Eye (tissue), 1 donor: Measurements from ENCODE around the gene CCDC82.
"Not testable (repeated sequence)": the region's sequence is repeated elsewhere in the genome, so short reads cannot be mapped to it uniquely, and the experiment has no call there.

Experiments
- DNase-seq: peaks from one replicate; pipeline ENCODE4 v3.0.0-alpha.2; 2015

Gene CCDC82

GRCh38 chr11:96389720-96390487, at the start of gene CCDC82, which contains the start of gene JRKL:
CCDC82 (minus strand) TSS chr11:96389912; CDS start chr11:96384747, 5,165 bp downstream.
JRKL (plus strand) TSS chr11:96390013; CDS start chr11:96390650, 637 bp downstream.
- DNase-seq: peak; percentile 99

DNA sequence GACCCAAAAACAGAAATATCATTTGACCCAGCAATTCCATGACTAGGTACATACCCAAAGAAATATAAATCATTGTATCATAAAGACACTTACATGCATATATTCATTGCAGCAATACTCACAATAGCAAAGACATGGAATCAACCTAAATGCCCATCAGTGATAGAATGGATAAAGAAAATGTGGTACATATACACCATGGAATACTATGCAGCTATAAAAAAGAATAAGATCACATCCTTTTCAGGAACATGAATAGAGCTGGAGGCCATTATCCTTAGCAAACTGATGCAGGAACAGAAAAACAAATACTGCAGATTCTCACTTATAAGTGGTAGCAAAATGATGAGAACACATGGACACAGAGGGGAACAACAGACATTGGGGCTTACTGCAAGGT, 42.9 kb upstream of the CCDC82 start:
- DNase-seq: not testable (repeated sequence)

DNA sequence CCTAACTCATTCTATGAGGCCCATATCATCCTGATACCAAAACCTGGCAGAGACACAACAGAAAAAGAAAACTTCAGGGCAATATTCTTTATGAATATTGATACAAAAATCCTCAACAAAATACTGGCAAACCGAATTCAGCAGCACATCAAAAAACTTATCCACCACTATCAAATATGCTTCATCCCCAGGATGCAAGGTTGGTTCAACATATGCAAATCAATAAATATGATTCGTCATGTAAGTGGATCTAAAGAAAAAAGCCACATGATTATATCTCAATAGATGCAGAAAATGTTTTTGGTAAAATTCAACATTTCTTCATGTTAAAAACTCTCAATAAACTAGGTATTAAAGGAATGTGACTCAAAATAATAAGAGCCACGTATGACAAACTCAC, 41.0 kb upstream of the CCDC82 start:
- DNase-seq: no peak

DNA sequence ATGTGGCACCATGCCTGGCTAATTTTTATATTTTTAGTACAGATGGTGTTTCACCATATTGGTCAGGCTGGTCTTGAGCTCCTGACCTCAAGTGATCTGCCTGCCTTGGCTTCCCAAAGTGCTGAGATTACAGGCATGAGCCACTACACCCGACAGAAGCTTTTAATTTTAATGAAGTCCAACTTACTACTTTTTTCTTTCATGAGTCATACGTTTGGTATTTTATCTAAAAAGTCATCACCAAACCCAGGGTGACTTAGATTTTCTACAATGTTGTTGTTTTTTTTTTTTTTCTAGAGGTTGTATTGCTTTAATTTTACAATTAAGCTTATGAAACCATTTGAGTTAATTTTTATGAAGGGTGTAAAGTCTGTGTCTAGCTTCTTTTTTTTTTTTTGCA, 35.0 kb upstream of the CCDC82 start:
- DNase-seq: no peak

GRCh38 chr11:96413408-96413807, 23.7 kb upstream of the CCDC82 start:
- no peak for DNase-seq

GRCh38 chr11:96412761-96413381, 23.2 kb upstream of the CCDC82 start:
- no peak for DNase-seq

DNA sequence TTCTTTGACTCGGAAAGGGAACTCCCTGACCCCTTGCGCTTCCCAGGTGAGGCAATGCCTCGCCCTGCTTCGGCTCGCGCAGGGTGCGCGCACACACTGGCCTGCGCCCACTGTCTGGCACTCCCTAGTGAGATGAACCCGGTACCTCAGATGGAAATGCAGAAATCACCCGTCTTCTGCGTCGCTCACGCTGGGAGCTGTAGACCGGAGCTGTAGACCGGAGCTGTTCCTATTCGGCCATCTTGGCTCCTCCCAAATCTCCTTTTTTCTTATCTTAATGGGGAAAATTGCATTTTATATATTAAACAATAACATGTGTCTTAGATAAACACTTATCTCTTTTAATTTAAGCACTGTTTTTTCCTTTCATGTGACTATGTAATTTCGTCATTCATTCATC, 21.7 kb upstream of the CCDC82 start:
- DNase-seq: not testable (repeated sequence)

- DNase-seq: no peak
Measured at GRCh38 chr11:96400697-96401096, 11.0 kb upstream of the CCDC82 start.

DNA sequence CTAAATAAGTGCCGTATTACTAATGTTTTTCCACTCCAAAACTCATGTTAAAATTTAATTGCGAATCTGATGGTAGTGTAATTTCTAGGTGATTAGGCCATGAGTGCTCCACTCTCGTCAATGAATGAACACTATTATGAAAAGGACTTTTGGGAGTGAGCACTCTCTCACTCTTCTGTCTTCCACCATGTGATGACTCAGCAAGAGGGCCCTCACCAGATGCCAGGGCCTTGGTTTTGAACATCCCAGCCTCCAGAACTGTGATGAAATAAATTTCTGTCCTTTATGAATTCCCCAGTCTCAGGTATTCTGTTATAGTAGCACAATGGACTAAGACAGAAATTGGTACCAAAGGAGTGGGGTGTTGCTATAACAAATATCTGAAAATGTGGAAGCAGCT, 8.2 kb upstream of the CCDC82 start:
- no peak for DNase-seq

DNA sequence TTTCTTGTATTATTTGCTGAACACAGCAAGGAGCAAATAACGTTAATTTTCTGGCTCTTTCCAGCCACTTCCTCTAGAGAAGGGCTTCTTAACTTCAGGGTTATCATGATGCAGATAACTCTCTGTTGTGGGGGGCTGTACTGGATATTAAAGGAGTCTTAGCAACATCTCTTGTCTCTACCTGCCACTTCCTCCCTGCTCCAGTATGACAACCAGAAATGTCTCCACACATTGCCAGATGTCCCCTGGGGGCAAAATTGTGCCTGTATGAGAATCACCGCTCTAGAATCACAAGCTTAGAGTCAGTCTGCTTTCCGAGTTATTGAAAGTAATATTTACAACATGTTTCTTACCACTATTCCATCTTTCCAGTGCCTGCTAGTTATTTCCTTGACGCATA, 6.9 kb upstream of the CCDC82 start:
- peak; percentile 10 for DNase-seq

DNA sequence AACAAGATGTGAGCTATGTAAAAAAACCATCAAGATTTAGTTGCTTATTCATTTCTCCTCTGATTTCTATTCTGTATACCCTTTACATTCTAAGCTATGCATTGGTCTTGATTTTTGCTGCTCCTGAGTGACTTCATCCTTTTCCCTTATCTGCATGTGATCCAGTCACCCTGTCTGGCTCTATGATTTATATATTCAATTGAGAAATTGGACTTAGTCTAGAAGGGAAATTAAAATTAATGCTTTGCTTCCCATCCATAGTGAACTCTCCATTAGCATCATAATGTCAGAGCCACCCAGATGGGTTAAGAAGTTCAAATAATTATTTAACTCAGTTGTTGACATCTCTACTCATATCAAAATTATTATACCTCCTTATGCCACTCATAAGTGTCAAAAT, 5.1 kb upstream of the CCDC82 start:
- DNase-seq: no peak

- DNase-seq: peak; percentile 65
Measured at GRCh38 chr11:96393753-96394348, 4.1 kb upstream of the CCDC82 start.

DNA sequence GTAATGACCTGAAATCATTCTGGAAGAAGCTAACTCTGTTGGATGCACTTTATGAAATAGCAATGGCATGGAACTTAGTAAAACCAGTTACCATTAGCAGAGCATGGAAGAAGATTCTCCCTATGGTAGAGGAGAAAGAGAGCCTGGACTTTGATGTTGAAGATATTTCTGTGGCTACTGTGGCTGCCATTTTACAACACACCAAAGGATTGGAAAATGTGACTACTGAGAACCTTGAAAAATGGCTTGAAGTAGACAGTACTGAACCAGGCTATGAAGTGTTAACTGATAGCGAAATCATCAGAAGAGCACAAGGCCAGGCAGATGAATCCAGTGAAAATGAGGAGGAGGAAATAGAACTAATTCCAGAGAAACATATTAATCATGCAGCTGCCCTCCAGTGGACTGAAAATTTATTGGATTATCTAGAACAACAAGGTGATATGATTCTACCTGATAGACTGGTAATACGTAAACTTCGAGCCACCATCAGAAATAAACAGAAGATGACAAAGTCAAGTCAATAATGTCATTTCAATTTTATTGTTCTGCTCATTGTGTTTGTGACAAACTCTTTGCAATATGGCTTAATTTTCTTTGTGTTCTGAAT, 2.1 kb upstream of the CCDC82 start:
- DNase-seq: no peak

DNA sequence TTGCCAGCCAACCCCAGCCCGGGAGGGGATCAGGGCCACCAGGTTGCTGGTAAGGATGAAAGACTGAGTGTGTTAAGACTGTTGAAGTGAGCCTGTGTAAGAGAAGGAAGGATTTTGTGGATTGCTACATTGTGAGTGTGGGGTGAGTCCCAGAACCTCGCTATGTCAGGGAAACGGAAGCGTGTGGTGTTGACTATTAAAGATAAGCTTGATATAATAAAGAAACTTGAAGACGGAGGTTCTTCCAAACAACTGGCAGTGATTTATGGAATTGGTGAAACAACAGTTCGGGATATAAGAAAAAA, 728 bp upstream of the CCDC82 start:
- no peak for DNase-seq

DNA sequence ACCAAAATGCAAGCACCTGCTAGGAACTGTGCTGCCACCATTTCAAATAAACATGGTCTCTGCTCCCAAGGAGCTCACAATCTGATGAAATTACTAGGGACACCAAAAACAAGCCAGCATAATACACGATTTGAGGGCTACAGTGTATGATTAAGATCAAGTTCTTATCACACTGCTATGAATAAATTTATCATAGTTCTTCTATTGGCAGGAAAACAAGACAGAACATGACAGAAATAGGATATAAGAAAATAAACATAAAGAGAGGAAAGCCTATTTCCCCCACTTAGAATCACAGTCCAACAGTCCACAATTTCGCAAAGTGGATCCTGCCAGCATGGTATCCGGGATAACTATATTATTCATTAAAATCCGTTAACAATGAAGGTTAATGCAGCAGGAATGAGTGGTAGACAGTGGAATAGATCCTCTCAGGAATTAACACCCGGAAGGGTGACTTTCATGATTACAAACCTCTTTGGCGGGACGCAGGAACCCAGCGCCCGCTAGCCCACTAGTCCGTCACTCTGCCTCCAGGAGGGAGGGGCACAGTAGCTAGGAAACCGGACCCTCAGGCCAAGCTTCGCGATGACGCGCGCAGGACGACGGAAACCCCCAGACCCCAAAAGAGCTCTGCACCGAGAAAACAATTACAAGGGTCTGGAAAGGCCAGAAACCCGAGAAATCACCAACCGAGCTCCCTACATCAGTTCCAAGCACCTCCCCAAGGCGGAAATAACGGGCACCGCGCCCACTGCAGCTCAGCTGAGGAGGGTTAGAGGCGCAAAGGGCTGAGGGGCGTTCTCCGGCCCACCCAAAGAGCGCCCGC, 607 bp downstream of the CCDC82 start:
- peak; percentile 94 for DNase-seq

GRCh38 chr11:96385187-96385586, 4.5 kb downstream of the CCDC82 start:
- DNase-seq: no peak

DNA sequence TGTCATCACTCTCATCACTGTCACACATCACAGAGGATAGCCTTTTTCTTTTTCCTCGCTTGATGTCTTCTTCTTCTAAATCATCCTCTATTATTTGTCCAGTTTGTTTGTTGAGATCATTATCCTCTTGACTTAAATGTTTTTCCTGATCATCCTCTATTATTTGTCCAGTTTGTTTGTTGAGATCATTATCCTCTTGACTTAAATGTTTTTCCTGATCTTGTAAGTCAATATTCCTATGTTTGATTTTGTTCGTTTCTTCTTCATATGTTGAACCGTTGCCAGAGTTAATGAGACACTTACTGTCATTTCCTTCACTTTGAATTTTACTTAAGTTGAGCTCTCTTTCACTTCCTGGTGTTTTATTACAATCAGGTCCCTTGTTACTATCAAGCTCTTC, 5.6 kb downstream of the CCDC82 start:
- no peak for DNase-seq

GRCh38 chr11:96376796-96377195, 12.9 kb downstream of the CCDC82 start:
- no peak for DNase-seq

DNA sequence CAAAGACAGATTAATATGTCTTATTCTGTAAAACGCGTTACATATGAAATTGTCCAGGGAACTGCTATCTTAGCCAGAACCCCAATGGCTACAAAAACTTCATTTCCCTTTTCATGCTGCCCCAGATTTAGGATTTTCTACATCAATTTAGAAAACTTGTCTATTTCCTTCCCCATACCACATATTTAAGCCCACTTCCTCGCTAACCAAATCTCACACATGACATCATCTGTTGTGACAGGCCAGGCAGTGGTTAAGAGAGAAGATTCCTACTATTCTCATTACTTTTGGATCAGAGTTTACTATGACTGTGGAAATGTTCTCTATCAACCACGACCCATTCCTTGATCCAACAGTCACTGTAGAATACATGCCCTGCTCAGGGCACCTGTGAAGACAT, 15.9 kb downstream of the CCDC82 start:
- DNase-seq: no peak

- DNase-seq: no peak
Measured at GRCh38 chr11:96367342-96367741, 22.4 kb downstream of the CCDC82 start.

DNA sequence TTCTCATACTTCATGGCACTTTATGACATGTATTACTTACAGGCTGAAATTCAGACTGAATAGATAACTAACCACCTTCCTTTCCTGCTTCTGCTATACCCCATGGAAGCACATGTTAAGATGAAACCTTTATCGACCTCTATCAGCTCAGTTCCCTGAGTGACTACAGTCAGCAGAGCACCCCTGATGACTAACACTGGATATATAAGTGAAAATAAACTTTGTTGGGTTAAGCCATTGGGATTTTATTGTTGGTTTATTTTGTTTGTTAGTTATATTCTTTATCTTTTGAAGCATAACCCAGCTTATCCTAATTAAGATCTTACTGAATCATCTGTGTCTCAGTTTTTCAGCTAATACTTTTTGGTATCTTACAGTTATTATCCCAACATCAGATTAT, 23.7 kb downstream of the CCDC82 start:
- DNase-seq: no peak

GRCh38 chr11:96365493-96365892, 24.2 kb downstream of the CCDC82 start:
- no peak for DNase-seq

DNA sequence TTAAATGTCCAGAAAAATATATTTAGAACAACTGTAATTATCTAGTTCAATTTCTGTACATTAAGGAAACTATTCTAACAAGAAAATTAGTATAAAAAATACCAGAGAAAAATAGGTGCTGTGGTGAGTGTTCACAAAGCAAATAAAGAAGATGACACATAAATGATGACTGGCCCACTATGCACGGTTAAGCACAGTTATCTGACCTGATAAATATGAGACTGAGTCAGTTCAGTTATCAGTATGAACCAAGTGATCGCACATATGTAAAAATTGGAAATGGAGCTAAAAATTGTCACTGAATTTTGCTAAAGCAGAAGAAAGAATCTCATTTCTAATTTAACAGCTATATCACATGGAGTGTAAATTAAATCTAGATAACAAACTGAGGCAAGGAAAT, 27.9 kb downstream of the CCDC82 start:
- no peak for DNase-seq
